ENCODE measurements around the gene IMPDH2. TPM values are rescaled to one million over a fixed set of nuclear protein-coding genes. Genes with fewer than 3 reads are reported as not detected.

The IMPDH2 gene
- total and polyA plus RNA-seq, 10 of the 15 experiments (the other 5 are each of a cell fraction or from before 2014, with no cell fraction given) = 190 to 424 (median 345) TPM

DNA sequence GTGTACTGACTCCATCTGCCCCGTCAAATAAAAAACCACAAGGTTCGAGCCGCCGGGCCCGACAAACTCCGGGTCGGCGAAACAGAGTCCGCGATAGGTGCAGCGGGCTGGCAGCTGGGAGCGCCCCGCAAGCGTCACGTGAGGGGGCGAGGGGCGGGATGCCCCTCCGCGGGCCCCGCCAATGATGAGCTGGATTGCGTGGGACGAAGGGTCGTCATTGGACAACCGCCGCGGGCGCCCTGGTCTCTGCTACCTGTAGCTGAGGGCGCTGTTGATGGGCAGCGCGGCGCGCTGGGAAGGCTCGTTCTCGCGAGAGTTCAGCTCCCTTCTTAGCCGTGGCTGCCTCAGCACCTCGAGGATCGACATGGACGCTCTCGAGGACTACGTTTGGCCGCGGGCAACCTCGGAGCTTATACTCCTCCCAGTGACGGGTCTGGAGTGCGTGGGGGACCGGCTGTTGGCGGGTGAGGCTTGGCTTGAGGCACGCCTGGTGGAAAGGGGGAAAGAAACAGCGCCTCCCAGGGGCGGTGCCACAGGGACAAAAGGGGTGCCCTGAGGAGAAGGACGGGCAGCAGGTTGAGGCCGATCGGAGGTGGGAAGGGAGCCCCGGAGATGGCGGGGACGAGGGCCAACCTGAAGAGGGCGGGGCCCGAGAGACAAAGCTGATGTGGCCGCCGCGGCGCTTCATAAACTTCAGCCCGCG, 22.0 kb downstream of the IMPDH2 start, which contains the start of gene WDR6 (continued):
- TF ChIP-seq RELA (IDR thresholded peaks at IDR 0.05; ENCODE audit: borderline replicate concordance, partially characterized antibody) (peak; percentile 33), FOXK2 (IDR thresholded peaks at IDR 0.05) (no peak; the same call in 1 of the 2 replicates), RB1 (IDR thresholded peaks at IDR 0.05; ENCODE audit: borderline replicate concordance) (0 out of 2 replicates have a peak, but pooled peaks have one; percentile 42), IKZF1 (conservative IDR thresholded peaks at IDR 0.05) (peak; percentile 62), KDM1A (IDR thresholded peaks at IDR 0.05; ENCODE audit: borderline replicate concordance) (no peak), NR2C1 (IDR thresholded peaks at IDR 0.05) (peak; percentile 53; the same call in 1 of the 2 replicates), RAD21 (IDR thresholded peaks at IDR 0.05; ENCODE audit: insufficient read depth, low read depth, low read length) (no peak), TCF3 (IDR thresholded peaks at IDR 0.05; ENCODE audit: borderline replicate concordance, insufficient read depth, low read depth, low read length) (0 out of 2 replicates have a peak, but pooled peaks have one; percentile 68), SUPT20H (IDR thresholded peaks at IDR 0.05; ENCODE audit: borderline replicate concordance, control insufficient read depth, low read depth, low read length) (no peak), TCF7 (IDR thresholded peaks at IDR 0.05; ENCODE audit: borderline replicate concordance) (no peak), BRCA1 (IDR thresholded peaks at IDR 0.05; ENCODE audit: low read depth, low read length) (peak; percentile 87), RFX5 (IDR thresholded peaks at IDR 0.05; ENCODE audit: low read depth, low read length) (peak; percentile 68), WRNIP1 (IDR thresholded peaks at IDR 0.05; ENCODE audit: borderline replicate concordance, low read depth, low read length) (no peak), SIN3A (IDR thresholded peaks at IDR 0.05; ENCODE audit: low read depth, low read length) (0 out of 2 replicates have a peak, but pooled peaks have one; percentile 46), POU2F2 (IDR thresholded peaks at IDR 0.05; ENCODE audit: borderline replicate concordance, low read depth, low read length) (peak; percentile 80)
- TF ChIP-seq, protein P1, sequence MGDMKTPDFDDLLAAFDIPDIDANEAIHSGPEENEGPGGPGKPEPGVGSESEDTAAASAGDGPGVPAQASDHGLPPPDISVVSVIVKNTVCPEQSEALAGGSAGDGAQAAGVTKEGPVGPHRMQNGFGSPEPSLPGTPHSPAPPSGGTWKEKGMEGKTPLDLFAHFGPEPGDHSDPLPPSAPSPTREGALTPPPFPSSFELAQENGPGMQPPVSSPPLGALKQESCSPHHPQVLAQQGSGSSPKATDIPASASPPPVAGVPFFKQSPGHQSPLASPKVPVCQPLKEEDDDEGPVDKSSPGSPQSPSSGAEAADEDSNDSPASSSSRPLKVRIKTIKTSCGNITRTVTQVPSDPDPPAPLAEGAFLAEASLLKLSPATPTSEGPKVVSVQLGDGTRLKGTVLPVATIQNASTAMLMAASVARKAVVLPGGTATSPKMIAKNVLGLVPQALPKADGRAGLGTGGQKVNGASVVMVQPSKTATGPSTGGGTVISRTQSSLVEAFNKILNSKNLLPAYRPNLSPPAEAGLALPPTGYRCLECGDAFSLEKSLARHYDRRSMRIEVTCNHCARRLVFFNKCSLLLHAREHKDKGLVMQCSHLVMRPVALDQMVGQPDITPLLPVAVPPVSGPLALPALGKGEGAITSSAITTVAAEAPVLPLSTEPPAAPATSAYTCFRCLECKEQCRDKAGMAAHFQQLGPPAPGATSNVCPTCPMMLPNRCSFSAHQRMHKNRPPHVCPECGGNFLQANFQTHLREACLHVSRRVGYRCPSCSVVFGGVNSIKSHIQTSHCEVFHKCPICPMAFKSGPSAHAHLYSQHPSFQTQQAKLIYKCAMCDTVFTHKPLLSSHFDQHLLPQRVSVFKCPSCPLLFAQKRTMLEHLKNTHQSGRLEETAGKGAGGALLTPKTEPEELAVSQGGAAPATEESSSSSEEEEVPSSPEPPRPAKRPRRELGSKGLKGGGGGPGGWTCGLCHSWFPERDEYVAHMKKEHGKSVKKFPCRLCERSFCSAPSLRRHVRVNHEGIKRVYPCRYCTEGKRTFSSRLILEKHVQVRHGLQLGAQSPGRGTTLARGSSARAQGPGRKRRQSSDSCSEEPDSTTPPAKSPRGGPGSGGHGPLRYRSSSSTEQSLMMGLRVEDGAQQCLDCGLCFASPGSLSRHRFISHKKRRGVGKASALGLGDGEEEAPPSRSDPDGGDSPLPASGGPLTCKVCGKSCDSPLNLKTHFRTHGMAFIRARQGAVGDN (IDR thresholded peaks at IDR 0.05) = peak; percentile 92
- TF ChIP-seq, protein P2, sequence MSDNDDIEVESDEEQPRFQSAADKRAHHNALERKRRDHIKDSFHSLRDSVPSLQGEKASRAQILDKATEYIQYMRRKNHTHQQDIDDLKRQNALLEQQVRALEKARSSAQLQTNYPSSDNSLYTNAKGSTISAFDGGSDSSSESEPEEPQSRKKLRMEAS (IDR thresholded peaks at IDR 0.05; ENCODE audit: low read depth, low read length) = peak; percentile 93
- TF ChIP-seq, protein P3, sequence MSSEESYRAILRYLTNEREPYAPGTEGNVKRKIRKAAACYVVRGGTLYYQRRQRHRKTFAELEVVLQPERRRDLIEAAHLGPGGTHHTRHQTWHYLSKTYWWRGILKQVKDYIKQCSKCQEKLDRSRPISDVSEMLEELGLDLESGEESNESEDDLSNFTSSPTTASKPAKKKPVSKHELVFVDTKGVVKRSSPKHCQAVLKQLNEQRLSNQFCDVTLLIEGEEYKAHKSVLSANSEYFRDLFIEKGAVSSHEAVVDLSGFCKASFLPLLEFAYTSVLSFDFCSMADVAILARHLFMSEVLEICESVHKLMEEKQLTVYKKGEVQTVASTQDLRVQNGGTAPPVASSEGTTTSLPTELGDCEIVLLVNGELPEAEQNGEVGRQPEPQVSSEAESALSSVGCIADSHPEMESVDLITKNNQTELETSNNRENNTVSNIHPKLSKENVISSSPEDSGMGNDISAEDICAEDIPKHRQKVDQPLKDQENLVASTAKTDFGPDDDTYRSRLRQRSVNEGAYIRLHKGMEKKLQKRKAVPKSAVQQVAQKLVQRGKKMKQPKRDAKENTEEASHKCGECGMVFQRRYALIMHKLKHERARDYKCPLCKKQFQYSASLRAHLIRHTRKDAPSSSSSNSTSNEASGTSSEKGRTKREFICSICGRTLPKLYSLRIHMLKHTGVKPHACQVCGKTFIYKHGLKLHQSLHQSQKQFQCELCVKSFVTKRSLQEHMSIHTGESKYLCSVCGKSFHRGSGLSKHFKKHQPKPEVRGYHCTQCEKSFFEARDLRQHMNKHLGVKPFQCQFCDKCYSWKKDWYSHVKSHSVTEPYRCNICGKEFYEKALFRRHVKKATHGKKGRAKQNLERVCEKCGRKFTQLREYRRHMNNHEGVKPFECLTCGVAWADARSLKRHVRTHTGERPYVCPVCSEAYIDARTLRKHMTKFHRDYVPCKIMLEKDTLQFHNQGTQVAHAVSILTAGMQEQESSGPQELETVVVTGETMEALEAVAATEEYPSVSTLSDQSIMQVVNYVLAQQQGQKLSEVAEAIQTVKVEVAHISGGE (CRISPR knock-in tag; IDR thresholded peaks at IDR 0.05) = no peak; the same call in 1 of the 2 replicates
- TF ChIP-seq, protein P4, sequence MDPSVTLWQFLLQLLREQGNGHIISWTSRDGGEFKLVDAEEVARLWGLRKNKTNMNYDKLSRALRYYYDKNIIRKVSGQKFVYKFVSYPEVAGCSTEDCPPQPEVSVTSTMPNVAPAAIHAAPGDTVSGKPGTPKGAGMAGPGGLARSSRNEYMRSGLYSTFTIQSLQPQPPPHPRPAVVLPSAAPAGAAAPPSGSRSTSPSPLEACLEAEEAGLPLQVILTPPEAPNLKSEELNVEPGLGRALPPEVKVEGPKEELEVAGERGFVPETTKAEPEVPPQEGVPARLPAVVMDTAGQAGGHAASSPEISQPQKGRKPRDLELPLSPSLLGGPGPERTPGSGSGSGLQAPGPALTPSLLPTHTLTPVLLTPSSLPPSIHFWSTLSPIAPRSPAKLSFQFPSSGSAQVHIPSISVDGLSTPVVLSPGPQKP (IDR thresholded peaks at IDR 0.05; ENCODE audit: low read depth, low read length) = 0 out of 2 replicates have a peak, but pooled peaks have one; percentile 20
- TF ChIP-seq, protein P5, sequence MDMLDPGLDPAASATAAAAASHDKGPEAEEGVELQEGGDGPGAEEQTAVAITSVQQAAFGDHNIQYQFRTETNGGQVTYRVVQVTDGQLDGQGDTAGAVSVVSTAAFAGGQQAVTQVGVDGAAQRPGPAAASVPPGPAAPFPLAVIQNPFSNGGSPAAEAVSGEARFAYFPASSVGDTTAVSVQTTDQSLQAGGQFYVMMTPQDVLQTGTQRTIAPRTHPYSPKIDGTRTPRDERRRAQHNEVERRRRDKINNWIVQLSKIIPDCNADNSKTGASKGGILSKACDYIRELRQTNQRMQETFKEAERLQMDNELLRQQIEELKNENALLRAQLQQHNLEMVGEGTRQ (IDR thresholded peaks at IDR 0.05; ENCODE audit: borderline replicate concordance, low read depth, low read length) = peak; percentile 92

Measured in GM12878 (cell line).